ENCODE measurements around the gene FAM117B.

The FAM117B gene

DNA sequence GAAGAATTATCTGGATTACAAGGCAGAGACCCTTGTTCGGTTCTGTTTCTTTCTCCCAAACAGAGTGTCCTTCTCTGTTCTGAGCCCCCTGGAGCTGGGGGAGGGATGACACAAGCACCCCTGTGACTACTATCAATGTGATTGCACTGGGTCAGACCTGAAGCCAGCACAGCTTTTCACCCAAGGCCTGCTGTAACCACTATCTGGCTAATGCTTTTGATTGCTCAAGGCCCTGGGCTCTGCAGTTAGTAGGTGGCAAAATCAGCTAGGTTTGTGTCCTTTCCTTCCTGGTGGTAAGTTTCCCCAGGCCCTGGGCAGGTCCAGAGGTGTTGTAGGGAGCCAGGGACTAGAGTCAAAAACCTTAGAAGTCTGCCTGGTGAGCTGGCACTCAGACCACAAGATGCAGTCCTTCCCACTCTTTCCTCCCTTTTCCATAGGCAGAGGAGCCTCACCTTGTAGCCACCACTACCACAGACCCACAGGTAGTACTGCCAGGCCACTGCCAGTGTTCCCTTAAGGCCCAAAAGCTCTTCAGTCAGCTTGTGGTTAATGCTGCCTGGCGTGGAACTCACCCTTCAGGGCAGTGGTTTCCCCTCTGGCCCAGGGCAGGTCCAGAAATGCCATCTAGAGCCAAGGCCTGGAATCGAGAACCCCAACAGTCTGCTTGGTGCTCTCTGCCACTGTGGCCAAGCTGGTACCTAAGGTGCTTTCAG lies 83.0 kb downstream of the FAM117B start:
- no peak overlapping the region for H3K4me3 ChIP-seq (ENCODE audit: low read depth in 1 of 2, low read length in 2 of 2)
- H3K36me3 ChIP-seq (ENCODE audit: control insufficient read depth in 1 of 2, insufficient read depth in 2 of 2, low read length in 2 of 2): no peaks in the 10 kb centered on the region
- H3K9me3 ChIP-seq (ENCODE audit: control insufficient read depth in 1 of 2, low read length in 2 of 2): peaks cover 8 to 9% of the 10 kb centered on the region in 2 donors
- H3K27ac ChIP-seq (ENCODE audit: low read depth, low read length): no peak overlapping the region
- H3K9ac ChIP-seq (ENCODE audit: low read depth in 1 of 2, low read length in 2 of 2): no peak overlapping the region
- H3K4me1 ChIP-seq (ENCODE audit: control insufficient read depth in 1 of 2, insufficient read depth in 2 of 2, low read length in 2 of 2): no peaks in the 10 kb centered on the region
- H3K27me3 ChIP-seq (ENCODE audit: control insufficient read depth in 1 of 2, insufficient read depth in 2 of 2, low read length in 2 of 2): no peaks in the 10 kb centered on the region

DNA sequence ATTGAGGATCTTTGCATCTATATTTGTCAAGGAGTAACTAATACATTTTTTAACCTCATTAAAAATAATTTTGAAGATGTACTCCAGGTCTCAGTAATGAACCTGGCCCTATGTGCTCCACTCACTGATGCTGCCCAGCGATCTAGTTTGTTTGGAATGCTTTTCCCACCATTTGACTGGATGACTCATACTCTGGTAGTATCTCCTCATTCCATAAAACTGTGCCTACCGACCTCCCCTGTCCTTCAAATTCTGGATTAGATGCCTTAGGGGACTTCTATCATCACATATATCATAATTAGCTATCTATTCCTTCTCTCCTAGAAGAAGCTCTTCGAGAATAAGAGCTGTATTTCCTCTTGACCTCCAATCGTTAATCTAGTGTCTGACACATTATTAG lies 83.8 kb downstream of the FAM117B start:
- Histone ChIP-seq H3K27ac (ENCODE audit: low read depth, low read length) (no peak overlapping the region), H3K9ac (ENCODE audit: low read depth in 1 of 2, low read length in 2 of 2) (no peak overlapping the region), H3K36me3 (ENCODE audit: control insufficient read depth in 1 of 2, insufficient read depth in 2 of 2, low read length in 2 of 2) (no peaks in the 10 kb centered on the region), H3K4me1 (ENCODE audit: control insufficient read depth in 1 of 2, insufficient read depth in 2 of 2, low read length in 2 of 2) (no peaks in the 10 kb centered on the region), H3K4me3 (ENCODE audit: low read depth in 1 of 2, low read length in 2 of 2) (no peak overlapping the region), H3K9me3 (ENCODE audit: control insufficient read depth in 1 of 2, low read length in 2 of 2) (peaks cover 5 to 6% of the 10 kb centered on the region in 2 donors), H3K27me3 (ENCODE audit: control insufficient read depth in 1 of 2, insufficient read depth in 2 of 2, low read length in 2 of 2) (no peaks in the 10 kb centered on the region)

- peaks cover 5 to 6% of the 10 kb centered on the region in 2 donors for H3K9me3 ChIP-seq (ENCODE audit: control insufficient read depth in 1 of 2, low read length in 2 of 2)
- H3K4me1 ChIP-seq (ENCODE audit: control insufficient read depth in 1 of 2, insufficient read depth in 2 of 2, low read length in 2 of 2): no peaks in the 10 kb centered on the region
- no peak overlapping the region for H3K27ac ChIP-seq (ENCODE audit: low read depth, low read length)
- H3K9ac ChIP-seq (ENCODE audit: low read depth in 1 of 2, low read length in 2 of 2): no peak overlapping the region
- H3K36me3 ChIP-seq (ENCODE audit: control insufficient read depth in 1 of 2, insufficient read depth in 2 of 2, low read length in 2 of 2): no peaks in the 10 kb centered on the region
- H3K4me3 ChIP-seq (ENCODE audit: low read depth in 1 of 2, low read length in 2 of 2): no peak overlapping the region
- H3K27me3 ChIP-seq (ENCODE audit: control insufficient read depth in 1 of 2, insufficient read depth in 2 of 2, low read length in 2 of 2): no peaks in the 10 kb centered on the region
Measured at GRCh38 chr2:202720226-202720625, 85.5 kb downstream of the FAM117B start.

GRCh38 chr2:202721621-202722020 lies 86.9 kb downstream of the FAM117B start:
- no peaks in the 10 kb centered on the region for H3K4me1 ChIP-seq (ENCODE audit: control insufficient read depth in 1 of 2, insufficient read depth in 2 of 2, low read length in 2 of 2)
- no peaks in the 10 kb centered on the region for H3K27me3 ChIP-seq (ENCODE audit: control insufficient read depth in 1 of 2, insufficient read depth in 2 of 2, low read length in 2 of 2)
- H3K27ac ChIP-seq (ENCODE audit: low read depth, low read length): no peak overlapping the region
- peaks cover 0 to 2% of the 10 kb centered on the region in 2 donors for H3K36me3 ChIP-seq (ENCODE audit: control insufficient read depth in 1 of 2, insufficient read depth in 2 of 2, low read length in 2 of 2)
- H3K9ac ChIP-seq (ENCODE audit: low read depth in 1 of 2, low read length in 2 of 2): no peak overlapping the region
- no peak overlapping the region for H3K4me3 ChIP-seq (ENCODE audit: low read depth in 1 of 2, low read length in 2 of 2)
- H3K9me3 ChIP-seq (ENCODE audit: control insufficient read depth in 1 of 2, low read length in 2 of 2): peaks cover 0 to 4% of the 10 kb centered on the region in 2 donors

GRCh38 chr2:202723746-202724145 lies 89.0 kb downstream of the FAM117B start:
- Histone ChIP-seq H3K27me3 (ENCODE audit: control insufficient read depth in 1 of 2, insufficient read depth in 2 of 2, low read length in 2 of 2) (no peaks in the 10 kb centered on the region), H3K4me3 (ENCODE audit: low read depth in 1 of 2, low read length in 2 of 2) (no peak overlapping the region), H3K27ac (ENCODE audit: low read depth, low read length) (no peak overlapping the region), H3K36me3 (ENCODE audit: control insufficient read depth in 1 of 2, insufficient read depth in 2 of 2, low read length in 2 of 2) (peaks cover 0 to 7% of the 10 kb centered on the region in 2 donors), H3K9ac (ENCODE audit: low read depth in 1 of 2, low read length in 2 of 2) (no peak overlapping the region), H3K4me1 (ENCODE audit: control insufficient read depth in 1 of 2, insufficient read depth in 2 of 2, low read length in 2 of 2) (no peaks in the 10 kb centered on the region), H3K9me3 (ENCODE audit: control insufficient read depth in 1 of 2, low read length in 2 of 2) (no peaks in the 10 kb centered on the region)

DNA sequence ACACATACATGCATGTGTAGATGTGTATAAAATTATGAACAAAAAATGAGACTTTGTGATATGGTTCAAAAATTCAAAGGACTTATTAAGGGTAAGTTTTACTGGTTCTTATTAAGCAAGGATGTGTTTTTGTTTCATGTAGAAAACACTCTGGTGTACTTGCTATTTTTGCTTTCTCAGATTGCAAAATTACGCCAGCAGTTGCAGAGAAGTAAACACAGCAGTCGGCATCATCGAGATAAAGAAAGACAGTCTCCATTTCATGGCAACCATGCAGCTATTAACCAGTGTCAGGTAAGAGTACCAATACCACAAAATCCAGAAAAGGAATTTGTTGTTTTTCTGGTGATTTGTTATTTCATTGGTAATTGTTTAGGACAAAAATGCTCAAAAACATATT lies 91.3 kb downstream of the FAM117B start:
- Histone ChIP-seq H3K4me3 (ENCODE audit: low read depth in 1 of 2, low read length in 2 of 2) (no peak overlapping the region), H3K9ac (ENCODE audit: low read depth in 1 of 2, low read length in 2 of 2) (no peak overlapping the region), H3K27ac (ENCODE audit: low read depth, low read length) (no peak overlapping the region), H3K9me3 (ENCODE audit: control insufficient read depth in 1 of 2, low read length in 2 of 2) (no peaks in the 10 kb centered on the region), H3K4me1 (ENCODE audit: control insufficient read depth in 1 of 2, insufficient read depth in 2 of 2, low read length in 2 of 2) (no peaks in the 10 kb centered on the region), H3K36me3 (ENCODE audit: control insufficient read depth in 1 of 2, insufficient read depth in 2 of 2, low read length in 2 of 2) (peaks cover 0 to 7% of the 10 kb centered on the region in 2 donors), H3K27me3 (ENCODE audit: control insufficient read depth in 1 of 2, insufficient read depth in 2 of 2, low read length in 2 of 2) (no peaks in the 10 kb centered on the region)

GRCh38 chr2:202736826-202737225 lies 102.1 kb downstream of the FAM117B start:
- H3K36me3 ChIP-seq (ENCODE audit: control insufficient read depth in 1 of 2, insufficient read depth in 2 of 2, low read length in 2 of 2): peaks cover 0 to 13% of the 10 kb centered on the region in 2 donors
- H3K9me3 ChIP-seq (ENCODE audit: control insufficient read depth in 1 of 2, low read length in 2 of 2): peaks cover 0 to 2% of the 10 kb centered on the region in 2 donors
- no peak overlapping the region for H3K9ac ChIP-seq (ENCODE audit: low read depth in 1 of 2, low read length in 2 of 2)
- H3K4me3 ChIP-seq (ENCODE audit: low read depth in 1 of 2, low read length in 2 of 2): no peak overlapping the region
- H3K27ac ChIP-seq (ENCODE audit: low read depth, low read length): no peak overlapping the region
- H3K4me1 ChIP-seq (ENCODE audit: control insufficient read depth in 1 of 2, insufficient read depth in 2 of 2, low read length in 2 of 2): no peaks in the 10 kb centered on the region
- H3K27me3 ChIP-seq (ENCODE audit: control insufficient read depth in 1 of 2, insufficient read depth in 2 of 2, low read length in 2 of 2): no peaks in the 10 kb centered on the region

DNA sequence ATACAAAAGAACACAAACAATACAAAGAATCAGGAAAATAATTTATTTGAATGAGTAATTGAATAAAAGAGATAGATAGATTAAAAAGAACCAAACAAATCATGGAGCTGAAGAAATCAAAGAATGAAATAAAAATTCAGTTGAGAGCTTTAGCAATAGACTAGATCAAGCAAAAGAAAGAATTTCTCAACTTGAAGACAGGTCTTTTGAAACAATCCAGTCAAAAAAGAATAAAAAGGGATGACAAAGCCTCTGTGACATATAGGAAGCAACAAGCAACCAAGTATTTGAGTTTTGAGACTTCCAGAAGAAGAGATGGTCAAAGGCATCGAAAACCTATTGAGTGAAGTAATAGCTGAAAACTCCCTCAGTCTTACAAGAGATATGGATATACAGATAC lies 108.8 kb downstream of the FAM117B start:
- no peak overlapping the region for H3K4me3 ChIP-seq (ENCODE audit: low read depth in 1 of 2, low read length in 2 of 2)
- H3K36me3 ChIP-seq (ENCODE audit: control insufficient read depth in 1 of 2, insufficient read depth in 2 of 2, low read length in 2 of 2): peaks cover 7 to 8% of the 10 kb centered on the region in 2 donors
- H3K9me3 ChIP-seq (ENCODE audit: control insufficient read depth in 1 of 2, low read length in 2 of 2): peaks cover 8 to 11% of the 10 kb centered on the region in 2 donors
- H3K27ac ChIP-seq (ENCODE audit: low read depth, low read length): no peak overlapping the region
- H3K27me3 ChIP-seq (ENCODE audit: control insufficient read depth in 1 of 2, insufficient read depth in 2 of 2, low read length in 2 of 2): no peaks in the 10 kb centered on the region
- no peak overlapping the region for H3K9ac ChIP-seq (ENCODE audit: low read depth in 1 of 2, low read length in 2 of 2)
- no peaks in the 10 kb centered on the region for H3K4me1 ChIP-seq (ENCODE audit: control insufficient read depth in 1 of 2, insufficient read depth in 2 of 2, low read length in 2 of 2)

DNA sequence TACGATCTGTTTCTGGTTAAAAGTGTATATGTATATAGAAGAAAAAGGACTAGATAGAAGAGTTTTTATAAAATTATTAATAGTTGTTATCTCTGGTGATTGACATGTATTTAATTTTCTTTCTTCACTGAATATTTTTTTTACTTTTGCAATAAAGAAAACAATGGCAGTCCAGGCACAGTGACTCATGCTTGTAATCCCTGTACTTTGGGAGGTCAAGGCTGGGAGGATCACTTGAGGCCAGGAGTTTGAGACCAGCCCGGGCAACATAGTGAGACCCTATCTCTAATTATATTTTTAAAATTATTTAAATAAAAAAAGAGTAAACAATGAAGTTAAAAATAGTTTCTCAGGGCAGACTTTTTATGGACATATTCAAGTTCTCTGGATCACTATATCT lies 114.7 kb downstream of the FAM117B start:
- no peak overlapping the region for H3K9ac ChIP-seq (ENCODE audit: low read depth in 1 of 2, low read length in 2 of 2)
- no peak overlapping the region for H3K4me3 ChIP-seq (ENCODE audit: low read depth in 1 of 2, low read length in 2 of 2)
- H3K9me3 ChIP-seq (ENCODE audit: control insufficient read depth in 1 of 2, low read length in 2 of 2): peaks cover 0 to under 1% of the 10 kb centered on the region in 2 donors
- no peaks in the 10 kb centered on the region for H3K4me1 ChIP-seq (ENCODE audit: control insufficient read depth in 1 of 2, insufficient read depth in 2 of 2, low read length in 2 of 2)
- H3K27ac ChIP-seq (ENCODE audit: low read depth, low read length): no peak overlapping the region
- no peaks in the 10 kb centered on the region for H3K27me3 ChIP-seq (ENCODE audit: control insufficient read depth in 1 of 2, insufficient read depth in 2 of 2, low read length in 2 of 2)
- H3K36me3 ChIP-seq (ENCODE audit: control insufficient read depth in 1 of 2, insufficient read depth in 2 of 2, low read length in 2 of 2): no peaks in the 10 kb centered on the region

DNA sequence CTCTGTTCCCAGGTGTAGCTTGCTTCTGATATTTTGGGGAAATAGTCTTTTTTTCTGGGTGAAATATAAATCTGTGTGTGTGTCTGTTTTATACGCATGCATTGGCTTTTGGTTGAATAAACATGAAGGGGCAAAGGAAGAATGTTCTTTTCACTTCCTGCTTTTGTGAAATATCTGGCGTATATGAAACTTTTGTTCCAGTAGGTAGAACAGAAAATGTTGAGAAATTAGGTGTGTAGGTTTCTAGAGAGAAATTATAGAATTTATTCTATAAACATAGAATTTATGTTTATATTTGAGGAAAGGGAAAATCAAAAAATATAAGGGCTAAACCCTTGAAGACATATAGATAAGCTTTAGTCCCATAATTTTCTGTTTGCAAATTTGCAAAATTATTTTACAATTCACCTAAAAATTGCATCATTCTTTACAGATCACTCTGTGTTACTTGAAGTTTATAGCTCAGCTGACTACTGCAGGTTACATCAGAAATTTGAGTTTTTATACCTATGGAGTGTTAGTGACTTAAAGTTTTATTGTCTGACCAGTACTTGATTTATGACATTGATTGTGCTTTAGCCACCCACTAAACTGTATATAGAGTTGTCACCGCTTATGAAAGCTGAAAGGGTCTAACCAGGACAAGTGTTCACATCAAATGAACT lies 116.1 kb downstream of the FAM117B start:
- H3K27ac ChIP-seq (ENCODE audit: low read depth, low read length): no peak overlapping the region
- no peaks in the 10 kb centered on the region for H3K9me3 ChIP-seq (ENCODE audit: control insufficient read depth in 1 of 2, low read length in 2 of 2)
- H3K27me3 ChIP-seq (ENCODE audit: control insufficient read depth in 1 of 2, insufficient read depth in 2 of 2, low read length in 2 of 2): no peaks in the 10 kb centered on the region
- no peak overlapping the region for H3K4me3 ChIP-seq (ENCODE audit: low read depth in 1 of 2, low read length in 2 of 2)
- no peaks in the 10 kb centered on the region for H3K36me3 ChIP-seq (ENCODE audit: control insufficient read depth in 1 of 2, insufficient read depth in 2 of 2, low read length in 2 of 2)
- H3K4me1 ChIP-seq (ENCODE audit: control insufficient read depth in 1 of 2, insufficient read depth in 2 of 2, low read length in 2 of 2): peaks cover 0 to under 1% of the 10 kb centered on the region in 2 donors
- H3K9ac ChIP-seq (ENCODE audit: low read depth in 1 of 2, low read length in 2 of 2): no peak overlapping the region

All from duodenal mucosa (tissue), 2 donors.